Astrocyte (in vitro differentiated cells and primary cell): ENCODE measurements around the gene CTSD. TPM values are rescaled to one million over a fixed set of nuclear protein-coding genes. Genes with fewer than 3 reads are reported as not detected.

Source experiments
- DNase-seq: peaks from one replicate; pipeline ENCODE4 v3.0.0-alpha.2; 2010; ENCODE audit warnings: low read depth
- FAIRE-seq: peaks from 2 replicates; lab custom pipeline; 2011; peaks lifted over from hg19 to GRCh38; lab: Jason Lieb, UNC
- H2AFZ ChIP-seq: 2 replicates; pipeline ENCODE4 v1.6.0; 2012; ENCODE audit warnings: low read depth, low read length, inconsistent platforms
- H3K27ac ChIP-seq: 2 replicates; pipeline ENCODE4 v1.5.1; 2011; ENCODE audit warnings: low read depth, low read length, inconsistent platforms
- H3K27me3 ChIP-seq: 2 replicates; pipeline ENCODE4 v1.6.0; 2011; ENCODE audit warnings: low read length, inconsistent platforms; ENCODE audit not compliant: insufficient read depth
- H3K36me3 ChIP-seq: 2 replicates; pipeline ENCODE4 v1.5.1; 2011; ENCODE audit warnings: low read length, inconsistent platforms; ENCODE audit not compliant: insufficient read depth
- H3K4me1 ChIP-seq: 2 replicates; pipeline ENCODE4 v1.5.1; 2011; ENCODE audit warnings: low read length, inconsistent platforms; ENCODE audit not compliant: insufficient read depth
- H3K4me2 ChIP-seq: 2 replicates; pipeline ENCODE4 v1.6.0; 2012; ENCODE audit warnings: low read length, inconsistent platforms
- H3K4me3 ChIP-seq: 2 replicates; pipeline ENCODE4 v1.5.1; 2011; ENCODE audit warnings: low read depth, mild to moderate bottlenecking, low read length, inconsistent platforms; ENCODE audit not compliant: insufficient read depth
- H3K79me2 ChIP-seq: 2 replicates; pipeline ENCODE4 v1.6.0; 2012; ENCODE audit warnings: mild to moderate bottlenecking, low read length, inconsistent platforms; ENCODE audit not compliant: insufficient read depth
- H3K9ac ChIP-seq: 2 replicates; pipeline ENCODE4 v1.6.0; 2012; ENCODE audit warnings: mild to moderate bottlenecking, low read length, inconsistent platforms
- H3K9me3 ChIP-seq: 2 replicates; pipeline ENCODE4 v1.5.1; 2012; ENCODE audit warnings: low read depth, mild to moderate bottlenecking, low read length, inconsistent platforms; ENCODE audit not compliant: insufficient read depth
- H4K20me1 ChIP-seq: 2 replicates; pipeline ENCODE4 v1.6.0; 2012; ENCODE audit warnings: low read length, inconsistent platforms; ENCODE audit not compliant: insufficient read depth
- H3K27ac Mint-ChIP-seq: one replicate; pipeline ENCODE4 v1.8.0; 2021; ENCODE audit warnings: mild to moderate bottlenecking, mixed read lengths; ENCODE audit not compliant: unreplicated experiment
- H3K27me3 Mint-ChIP-seq: one replicate; pipeline ENCODE4 v1.8.0; 2021; ENCODE audit warnings: low read depth, mixed read lengths; ENCODE audit not compliant: unreplicated experiment
- H3K36me3 Mint-ChIP-seq: one replicate; pipeline ENCODE4 v1.8.0; 2021; ENCODE audit warnings: low read depth, mixed read lengths; ENCODE audit not compliant: unreplicated experiment
- H3K4me1 Mint-ChIP-seq: one replicate; pipeline ENCODE4 v1.8.0; 2021; ENCODE audit warnings: low read depth, mixed read lengths; ENCODE audit not compliant: unreplicated experiment
- H3K4me3 Mint-ChIP-seq: one replicate; pipeline ENCODE4 v1.8.0; 2021; ENCODE audit warnings: mild to moderate bottlenecking, moderate library complexity, mixed read lengths; ENCODE audit not compliant: unreplicated experiment
- H3K9me3 Mint-ChIP-seq: one replicate; pipeline ENCODE4 v1.8.0; 2021; ENCODE audit warnings: mild to moderate bottlenecking, mixed read lengths; ENCODE audit not compliant: unreplicated experiment
- CTCF ChIP-seq: IDR thresholded peaks from 2 replicates; pipeline ENCODE4 v1.5.1; 2011; ENCODE audit warnings: low read depth, mild to moderate bottlenecking, inconsistent platforms, low read length, moderate library complexity; ENCODE audit not compliant: insufficient read depth
- EZH2 ChIP-seq: IDR thresholded peaks from 2 replicates; pipeline ENCODE4 v1.6.1; 2012; ENCODE audit warnings: mild to moderate bottlenecking, low read length, inconsistent platforms; ENCODE audit not compliant: insufficient read depth
- total RNA-seq: library from RNA; stranded (reverse); gene quantifications from 2 replicates; pipeline ENCODE4 v1.2.1, GENCODE V29; 2021

The CTSD gene
- total RNA-seq, 1 donor from 2014 or later: 290 TPM

- no peak overlapping the region for H3K4me2 ChIP-seq
- H3K4me1 ChIP-seq: no peaks in the 10 kb centered on the region
Observed at GRCh38 chr11:1740786-1741530, 22.8 kb downstream of the CTSD start.

GRCh38 chr11:1739576-1739975 is 24.2 kb downstream of the CTSD start:
- DNase-seq (no peak), FAIRE-seq (no peak)
- Histone ChIP-seq H3K79me2 (no peaks in the 10 kb centered on the region), H3K9me3 (peaks cover 17% of the 10 kb centered on the region), H3K4me3 (no peak overlapping the region), H3K4me1 (no peaks in the 10 kb centered on the region), H3K36me3 (no peaks in the 10 kb centered on the region), H3K27me3 (no peaks in the 10 kb centered on the region), H4K20me1 (no peaks in the 10 kb centered on the region), H3K27ac (no peak overlapping the region), H2AFZ (no peak overlapping the region), H3K9ac (no peak overlapping the region), H3K4me2 (no peak overlapping the region)
- H3K9me3 Mint-ChIP-seq: peaks cover 30% of the 10 kb centered on the region
- no peak for TF ChIP-seq CTCF
- no peak for TF ChIP-seq EZH2
- H3K36me3 Mint-ChIP-seq: peaks cover 5% of the 10 kb centered on the region
- no peaks in the 10 kb centered on the region for H3K4me1 Mint-ChIP-seq
- H3K27me3 Mint-ChIP-seq: peaks cover 46% of the 10 kb centered on the region
- H3K27ac Mint-ChIP-seq: no peak overlapping the region
- no peak overlapping the region for H3K4me3 Mint-ChIP-seq

More at GRCh38 chr11:1740786-1741530, 22.8 kb downstream of the CTSD start:
- DNase-seq (no peak), FAIRE-seq (no peak)
- Mint-ChIP-seq H3K27ac (no peak overlapping the region), H3K27me3 (peaks cover 40% of the 10 kb centered on the region), H3K4me3 (no peak overlapping the region), H3K36me3 (peaks cover 3% of the 10 kb centered on the region), H3K9me3 (peaks cover 27% of the 10 kb centered on the region), H3K4me1 (no peaks in the 10 kb centered on the region)
- H3K4me3 ChIP-seq: no peak overlapping the region
- H4K20me1 ChIP-seq: peaks cover 8% of the 10 kb centered on the region
- no peaks in the 10 kb centered on the region for H3K79me2 ChIP-seq
- TF ChIP-seq EZH2 (no peak), CTCF (no peak)
- no peak overlapping the region for H3K27ac ChIP-seq
- H2AFZ ChIP-seq: no peak overlapping the region
- no peak overlapping the region for H3K9ac ChIP-seq
- no peaks in the 10 kb centered on the region for H3K36me3 ChIP-seq
- H3K27me3 ChIP-seq: no peaks in the 10 kb centered on the region
- H3K9me3 ChIP-seq: peaks cover 18% of the 10 kb centered on the region

GRCh38 chr11:1738380-1738779 is 25.3 kb downstream of the CTSD start:
- Mint-ChIP-seq H3K9me3 (peaks cover 30% of the 10 kb centered on the region), H3K27ac (no peak overlapping the region), H3K27me3 (peaks cover 54% of the 10 kb centered on the region), H3K36me3 (peaks cover 5% of the 10 kb centered on the region), H3K4me1 (no peaks in the 10 kb centered on the region), H3K4me3 (no peak overlapping the region)
- Histone ChIP-seq H3K36me3 (no peaks in the 10 kb centered on the region), H4K20me1 (no peaks in the 10 kb centered on the region), H3K9ac (no peak overlapping the region), H3K27ac (no peak overlapping the region), H3K27me3 (no peaks in the 10 kb centered on the region), H3K79me2 (no peaks in the 10 kb centered on the region), H2AFZ (no peak overlapping the region), H3K9me3 (peaks cover 17% of the 10 kb centered on the region), H3K4me1 (no peaks in the 10 kb centered on the region), H3K4me2 (no peak overlapping the region), H3K4me3 (no peak overlapping the region)
- no peak for TF ChIP-seq CTCF
- TF ChIP-seq EZH2: no peak
- DNase-seq: no peak
- FAIRE-seq: no peak
